GM12801 (cell line): Measurements from ENCODE around the gene BMP10.

Experiments
- CTCF ChIP-seq: IDR thresholded peaks from one replicate; pipeline ENCODE4 v1.5.1; 2011; ENCODE audit warnings: control low read depth; ENCODE audit not compliant: insufficient read length; ENCODE audit errors: extremely low read depth

BMP10 gene

GRCh38 chr2:68860111-68860510, 11.1 kb downstream of the BMP10 start:
- no peak for TF ChIP-seq CTCF

GRCh38 chr2:68857855-68858456, 13.2 kb downstream of the BMP10 start:
- no peak for TF ChIP-seq CTCF

GRCh38 chr2:68857202-68857845, 13.9 kb downstream of the BMP10 start:
- no peak for TF ChIP-seq CTCF

DNA sequence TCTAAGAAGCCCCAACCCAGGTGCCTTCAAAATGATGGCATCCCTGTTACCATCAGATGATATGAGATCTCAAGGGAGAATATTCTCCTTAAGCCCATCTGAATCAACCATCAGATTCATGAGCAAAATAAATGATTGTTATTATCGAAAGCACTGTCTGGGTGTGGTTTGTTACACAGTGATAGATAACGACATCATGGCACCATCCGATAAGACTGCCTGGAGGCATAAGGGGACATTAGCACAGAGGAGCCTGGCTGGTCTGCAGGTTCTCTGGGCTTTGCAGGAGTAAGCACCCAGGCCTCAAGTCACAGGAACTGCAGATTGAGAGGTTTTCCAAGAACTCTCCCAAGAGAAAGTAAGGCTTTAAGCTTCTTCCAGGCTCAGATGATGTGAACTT, 15.6 kb downstream of the BMP10 start:
- TF ChIP-seq CTCF, result no peak

- no peak for TF ChIP-seq CTCF
Measured at GRCh38 chr2:68854476-68854875, 16.7 kb downstream of the BMP10 start.

GRCh38 chr2:68853915-68854314, 17.3 kb downstream of the BMP10 start:
- no peak for TF ChIP-seq CTCF

DNA sequence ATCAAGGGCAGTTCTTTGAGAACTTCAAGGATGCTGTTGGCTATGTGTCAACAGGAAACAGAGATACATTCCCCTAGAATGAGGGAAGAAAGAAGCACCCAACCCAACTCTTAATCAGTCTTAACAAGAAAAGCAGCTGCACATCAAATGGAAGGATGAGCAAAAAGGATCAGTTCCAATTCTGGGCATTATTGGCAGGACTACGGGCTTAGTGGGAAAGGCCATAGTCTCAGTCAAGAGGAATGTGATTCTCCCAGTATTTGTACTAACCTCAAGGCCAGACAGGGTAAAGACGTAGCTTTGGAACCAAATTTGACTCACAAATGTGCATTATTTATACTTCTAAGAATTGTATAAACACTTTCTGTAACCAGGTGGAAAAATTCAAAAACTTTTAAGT, 18.2 kb downstream of the BMP10 start:
- TF ChIP-seq CTCF, result no peak
